HepG2 (cell line): ENCODE results near the gene LRRC27. TPM values are rescaled to one million over a fixed set of nuclear protein-coding genes. Genes with fewer than 3 reads are reported as not detected.

Experiments used
- ATF2 ChIP-seq: sonication (generic); formaldehyde crosslinking; IDR thresholded peaks from 2 replicates; pipeline ENCODE4 v1.4.0; 2020; ENCODE audit warnings: missing genetic modification reagents
- CHCHD3 ChIP-seq: sonication (generic); formaldehyde crosslinking; IDR thresholded peaks from 2 replicates; pipeline ENCODE4 v1.8.0; 2022; ENCODE audit warnings: mild to moderate bottlenecking, missing genetic modification reagents, moderate library complexity
- FOXC1 ChIP-seq: sonication (generic); formaldehyde crosslinking; IDR thresholded peaks from 2 replicates; pipeline ENCODE4 v1.8.0; 2022; ENCODE audit warnings: mild to moderate bottlenecking, missing genetic modification reagents, borderline replicate concordance
- FOXO1 ChIP-seq: sonication (generic); formaldehyde crosslinking; IDR thresholded peaks from 2 replicates; pipeline ENCODE4 v1.4.0; 2020; ENCODE audit warnings: missing genetic modification reagents
- HDAC2 ChIP-seq: sonication (generic); formaldehyde crosslinking; IDR thresholded peaks from 2 replicates; pipeline ENCODE4 v1.4.0; 2020; ENCODE audit warnings: missing genetic modification reagents
- HNF4A ChIP-seq: sonication (generic); formaldehyde crosslinking; IDR thresholded peaks from 2 replicates; pipeline ENCODE4 v1.4.0; 2020; ENCODE audit warnings: missing genetic modification reagents
- KDM5A ChIP-seq: fragments of 200-600 bp; sonication (generic); IDR thresholded peaks from 2 replicates; pipeline ENCODE4 v1.7.0; 2018; ENCODE audit warnings: antibody characterized with exemption, mild to moderate bottlenecking, low read length, borderline replicate concordance
- KLF13 ChIP-seq: sonication (generic); formaldehyde crosslinking; IDR thresholded peaks from 2 replicates; pipeline ENCODE4 v1.4.0; 2020; ENCODE audit warnings: mild to moderate bottlenecking, missing genetic modification reagents
- MYPOP ChIP-seq: sonication (generic); formaldehyde crosslinking; IDR thresholded peaks from 2 replicates; pipeline ENCODE4 v1.8.1; 2023; ENCODE audit warnings: mild to moderate bottlenecking, moderate library complexity, missing genetic modification reagents
- SALL2 ChIP-seq: sonication (generic); formaldehyde crosslinking; IDR thresholded peaks from 2 replicates; pipeline ENCODE4 v1.8.1; 2023; ENCODE audit warnings: mild to moderate bottlenecking, missing genetic modification reagents, inconsistent platforms
- SAP130 ChIP-seq: IDR thresholded peaks from 2 replicates; pipeline ENCODE4 v1.6.1; 2016; ENCODE audit warnings: low read depth
- ZBTB14 ChIP-seq: sonication (generic); formaldehyde crosslinking; IDR thresholded peaks from 2 replicates; pipeline ENCODE4 v1.4.0; 2020; ENCODE audit warnings: missing genetic modification reagents
- ZBTB21 ChIP-seq: sonication (generic); formaldehyde crosslinking; IDR thresholded peaks from 2 replicates; pipeline ENCODE4 v1.4.0; 2020; ENCODE audit warnings: missing genetic modification reagents
- ZBTB7B ChIP-seq: sonication (generic); formaldehyde crosslinking; IDR thresholded peaks from 2 replicates; pipeline ENCODE4 v1.4.0; 2020; ENCODE audit warnings: missing genetic modification reagents
- ZNF10 ChIP-seq: sonication (generic); formaldehyde crosslinking; IDR thresholded peaks from 2 replicates; pipeline ENCODE4 v1.4.0; 2020; ENCODE audit warnings: mild to moderate bottlenecking, low read depth, missing genetic modification reagents, borderline replicate concordance
- ZNF124 ChIP-seq: sonication (generic); formaldehyde crosslinking; IDR thresholded peaks from 2 replicates; pipeline ENCODE4 v1.4.0; 2020; ENCODE audit warnings: missing genetic modification reagents
- ZNF142 ChIP-seq: sonication (generic); formaldehyde crosslinking; IDR thresholded peaks from 2 replicates; pipeline ENCODE4 v1.4.0; 2020; ENCODE audit warnings: missing genetic modification reagents
- ZNF234 ChIP-seq: sonication (generic); formaldehyde crosslinking; conservative IDR thresholded peaks from 2 replicates; pipeline ENCODE4 v1.5.1; 2020; ENCODE audit warnings: mild to moderate bottlenecking, missing genetic modification reagents
- ZNF253 ChIP-seq: sonication (generic); formaldehyde crosslinking; IDR thresholded peaks from 2 replicates; pipeline ENCODE4 v1.8.0; 2022; ENCODE audit warnings: mild to moderate bottlenecking, missing genetic modification reagents, borderline replicate concordance
- ZNF34 ChIP-seq: sonication (generic); formaldehyde crosslinking; IDR thresholded peaks from 2 replicates; pipeline ENCODE4 v1.4.0; 2020; ENCODE audit warnings: mild to moderate bottlenecking, missing genetic modification reagents, borderline replicate concordance
- ZNF543 ChIP-seq: sonication (generic); formaldehyde crosslinking; IDR thresholded peaks from 2 replicates; pipeline ENCODE4 v1.4.0; 2020; ENCODE audit warnings: mild to moderate bottlenecking, missing genetic modification reagents
- ZSCAN30 ChIP-seq: sonication (generic); formaldehyde crosslinking; IDR thresholded peaks from 2 replicates; pipeline ENCODE4 v1.5.0; 2020; ENCODE audit warnings: mild to moderate bottlenecking, missing genetic modification reagents
- polyA plus RNA-seq, 8 experiments: library from polyadenylated mRNA; depleted of rRNA in 3 of 8; stranded (reverse) in 7 of 8; unstranded in 1 of 8; fragments of >200 nt; fragmentation: Illumina TruSeq in 4 of 8; extraction: Trizol in 4 of 8; gene quantifications; 2 replicates each; pipeline versions ENCODE4 v1.2.1 to v1.2.3, GENCODE V29; 2011 to 2016; ENCODE audit warnings: low read depth in 4 of 8, missing spikeins in 1 of 8, mixed read lengths in 1 of 8; ENCODE audit not compliant: insufficient read depth in 1 of 8
- total RNA-seq, 5 experiments: library from RNA; depleted of rRNA; stranded (reverse); fragments of >200 nt; fragmentation: Illumina TruSeq; extraction: Trizol; gene quantifications; 2 replicates each; pipeline ENCODE4 v1.2.3, GENCODE V29; 2016; ENCODE audit warnings: low read depth in 1 of 5

Gene LRRC27
- total and polyA plus RNA-seq, 2 of the 13 experiments (the other 11 are each of a cell fraction or from before 2014, with no cell fraction given): 4.2 to 4.6 TPM

- TF ChIP-seq ZNF543 (no peak), ZBTB21 (CRISPR knock-in tag) (no peak), ZNF10 (CRISPR knock-in tag) (no peak), SAP130 (CRISPR knock-in tag) (peak; percentile 49; the same call in 1 of the 2 replicates), CHCHD3 (CRISPR knock-in tag) (no peak), ZBTB7B (CRISPR knock-in tag) (no peak; the same call in 1 of the 2 replicates), ATF2 (no peak), ZBTB14 (CRISPR knock-in tag) (no peak), SALL2 (CRISPR knock-in tag) (no peak), FOXO1 (CRISPR knock-in tag) (peak; percentile 25; the same call in 1 of the 2 replicates), MYPOP (no peak), ZNF34 (CRISPR knock-in tag) (no peak), ZNF253 (no peak), HNF4A (peak; percentile 77), ZNF234 (CRISPR knock-in tag) (no peak), ZNF124 (CRISPR knock-in tag) (no peak), ZNF142 (CRISPR knock-in tag) (no peak), FOXC1 (no peak), ZSCAN30 (no peak), HDAC2 (no peak), KDM5A (no peak), KLF13 (CRISPR knock-in tag) (no peak)
Observed at GRCh38 chr10:132345345-132345744, 13.4 kb downstream of the LRRC27 start (continued).
